Activated CD8-positive, alpha-beta memory T cell treated with anti-CD3 and anti-CD28 coated beads for 36 hours (primary cell): ENCODE data around the gene KCNT1. TPM values are rescaled to one million over a fixed set of nuclear protein-coding genes. Genes with fewer than 3 reads are reported as not detected.

Experiments used
- CTCF ChIA-PET: fragments of 350-600 bp; sonication (Branson Sonifier 250); formaldehyde crosslinking; loops from one replicate; lab custom pipeline; 2021; ENCODE audit warnings: antibody characterized with exemption; lab: Charles Lee
- POLR2A ChIA-PET: fragments of 350-600 bp; sonication (Branson Sonifier 250); formaldehyde crosslinking; loops from one replicate; lab custom pipeline; 2021; ENCODE audit warnings: antibody characterized with exemption; lab: Charles Lee
- total RNA-seq, 2 experiments: library from RNA; stranded (reverse); gene quantifications; one replicate each; pipeline ENCODE4 v1.2.3, GENCODE V29; 2021

Gene KCNT1
- total RNA-seq, 2 experiments from 2014 or later: not detected

- ChIA-PET POLR2A (no interaction called here), CTCF (no interaction called here)
Measured at GRCh38 chr9:135753391-135754105, 51.6 kb downstream of the KCNT1 start.

- ChIA-PET POLR2A (no interaction called here), CTCF (no interaction called here)
Measured at GRCh38 chr9:135756576-135756975, 54.6 kb downstream of the KCNT1 start.

- CTCF ChIA-PET: no interaction called here
- POLR2A ChIA-PET: no interaction called here
Measured at GRCh38 chr9:135757356-135757755, 55.4 kb downstream of the KCNT1 start.

GRCh38 chr9:135758056-135758455 lies 56.1 kb downstream of the KCNT1 start:
- POLR2A ChIA-PET: no interaction called here
- CTCF ChIA-PET: no interaction called here

- POLR2A ChIA-PET: no interaction called here
- CTCF ChIA-PET: no interaction called here
Measured at GRCh38 chr9:135758870-135759269, 56.9 kb downstream of the KCNT1 start.

GRCh38 chr9:135759676-135760300 lies 57.8 kb downstream of the KCNT1 start:
- POLR2A ChIA-PET: no interaction called here
- CTCF ChIA-PET: no interaction called here

GRCh38 chr9:135760465-135760864 lies 58.5 kb downstream of the KCNT1 start:
- ChIA-PET POLR2A (no interaction called here), CTCF (no interaction called here)

- ChIA-PET CTCF (no interaction called here), POLR2A (no interaction called here)
Measured at GRCh38 chr9:135761150-135761844, 59.3 kb downstream of the KCNT1 start.

GRCh38 chr9:135761845-135762168 lies 59.8 kb downstream of the KCNT1 start:
- ChIA-PET CTCF (no interaction called here), POLR2A (no interaction called here)

GRCh38 chr9:135762921-135763320 lies 60.9 kb downstream of the KCNT1 start:
- CTCF ChIA-PET: no interaction called here
- POLR2A ChIA-PET: no interaction called here

- CTCF ChIA-PET: no interaction called here
Measured at GRCh38 chr9:135763716-135764446, 61.9 kb downstream of the KCNT1 start.

GRCh38 chr9:135764731-135765130 lies 62.7 kb downstream of the KCNT1 start:
- CTCF ChIA-PET: no interaction called here
- POLR2A ChIA-PET: no interaction called here

More at GRCh38 chr9:135763716-135764446, 61.9 kb downstream of the KCNT1 start:
- POLR2A ChIA-PET: no interaction called here

GRCh38 chr9:135765416-135765815 lies 63.4 kb downstream of the KCNT1 start:
- CTCF ChIA-PET: no interaction called here
- POLR2A ChIA-PET: no interaction called here

- ChIA-PET CTCF (no interaction called here), POLR2A (no interaction called here)
Measured at GRCh38 chr9:135766251-135766650, 64.3 kb downstream of the KCNT1 start.

- ChIA-PET CTCF (no interaction called here), POLR2A (no interaction called here)
Measured at GRCh38 chr9:135766707-135767106, 64.7 kb downstream of the KCNT1 start.

- ChIA-PET POLR2A (no interaction called here), CTCF (no interaction called here)
Measured at GRCh38 chr9:135768516-135769218, 66.7 kb downstream of the KCNT1 start.

- ChIA-PET CTCF (interaction anchor here (0.6 kb wide), 1 partner anchor 99 kb away, joined by 3 read pairs; no protein-coding TSS in a partner anchor), POLR2A (no interaction called here)
Measured at GRCh38 chr9:135769489-135770202, 67.7 kb downstream of the KCNT1 start.

- CTCF ChIA-PET: interaction anchor here (0.6 kb wide), 1 partner anchor 98 kb away, joined by 3 read pairs; no protein-coding TSS in a partner anchor
- POLR2A ChIA-PET: no interaction called here
Measured at GRCh38 chr9:135770203-135770535, 68.2 kb downstream of the KCNT1 start.

- ChIA-PET CTCF (no interaction called here), POLR2A (no interaction called here)
Measured at GRCh38 chr9:135770771-135771170, 68.8 kb downstream of the KCNT1 start.
